Measurements from ENCODE around the gene PPP2R2B.

- TF ChIP-seq MAZ (IDR thresholded peaks at IDR 0.05; ENCODE audit: borderline replicate concordance, low read depth, low read length) (no peak), CEBPB (IDR thresholded peaks at IDR 0.05; ENCODE audit: low read depth, low read length) (no peak), POLR2A (IDR thresholded peaks at IDR 0.05; ENCODE audit: low read depth, low read length) (no peak), BHLHE40 (IDR thresholded peaks at IDR 0.05; ENCODE audit: low read depth, low read length) (no peak), CHD1 (IDR thresholded peaks at IDR 0.05; ENCODE audit: low read depth, low read length) (no peak), MXI1 (IDR thresholded peaks at IDR 0.05; ENCODE audit: borderline replicate concordance, low read depth, low read length) (no peak), RCOR1 (IDR thresholded peaks at IDR 0.05; ENCODE audit: insufficient replicate concordance, low read length) (no peak), RAD21 (IDR thresholded peaks at IDR 0.05; ENCODE audit: low read length) (no peak), RFX5 (IDR thresholded peaks at IDR 0.05; ENCODE audit: low read depth, low read length) (no peak), MAFK (IDR thresholded peaks at IDR 0.05; ENCODE audit: low read depth, low read length) (no peak)
- TF ChIP-seq, protein P1, sequence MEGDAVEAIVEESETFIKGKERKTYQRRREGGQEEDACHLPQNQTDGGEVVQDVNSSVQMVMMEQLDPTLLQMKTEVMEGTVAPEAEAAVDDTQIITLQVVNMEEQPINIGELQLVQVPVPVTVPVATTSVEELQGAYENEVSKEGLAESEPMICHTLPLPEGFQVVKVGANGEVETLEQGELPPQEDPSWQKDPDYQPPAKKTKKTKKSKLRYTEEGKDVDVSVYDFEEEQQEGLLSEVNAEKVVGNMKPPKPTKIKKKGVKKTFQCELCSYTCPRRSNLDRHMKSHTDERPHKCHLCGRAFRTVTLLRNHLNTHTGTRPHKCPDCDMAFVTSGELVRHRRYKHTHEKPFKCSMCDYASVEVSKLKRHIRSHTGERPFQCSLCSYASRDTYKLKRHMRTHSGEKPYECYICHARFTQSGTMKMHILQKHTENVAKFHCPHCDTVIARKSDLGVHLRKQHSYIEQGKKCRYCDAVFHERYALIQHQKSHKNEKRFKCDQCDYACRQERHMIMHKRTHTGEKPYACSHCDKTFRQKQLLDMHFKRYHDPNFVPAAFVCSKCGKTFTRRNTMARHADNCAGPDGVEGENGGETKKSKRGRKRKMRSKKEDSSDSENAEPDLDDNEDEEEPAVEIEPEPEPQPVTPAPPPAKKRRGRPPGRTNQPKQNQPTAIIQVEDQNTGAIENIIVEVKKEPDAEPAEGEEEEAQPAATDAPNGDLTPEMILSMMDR (conservative IDR thresholded peaks at IDR 0.05; ENCODE audit: low read depth, low read length) = no peak
- TF ChIP-seq, protein P2, sequence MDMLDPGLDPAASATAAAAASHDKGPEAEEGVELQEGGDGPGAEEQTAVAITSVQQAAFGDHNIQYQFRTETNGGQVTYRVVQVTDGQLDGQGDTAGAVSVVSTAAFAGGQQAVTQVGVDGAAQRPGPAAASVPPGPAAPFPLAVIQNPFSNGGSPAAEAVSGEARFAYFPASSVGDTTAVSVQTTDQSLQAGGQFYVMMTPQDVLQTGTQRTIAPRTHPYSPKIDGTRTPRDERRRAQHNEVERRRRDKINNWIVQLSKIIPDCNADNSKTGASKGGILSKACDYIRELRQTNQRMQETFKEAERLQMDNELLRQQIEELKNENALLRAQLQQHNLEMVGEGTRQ (IDR thresholded peaks at IDR 0.05; ENCODE audit: low read depth, low read length) = no peak
These were observed 31.7 kb upstream of the PPP2R2B start for GRCh38 chr5:146910239-146910638.
